Activated CD4-positive, CD25-positive, alpha-beta regulatory T cell treated with anti-CD3 and anti-CD28 coated beads, Interleukin-2, amount 50 U/mL, for 24 hours (primary cell): ENCODE measurements around the gene GET3.
A peak's percentile ranks its signal among the peaks of the same experiment; 100 is the strongest.
"Not testable (repeated sequence)": the region's sequence is repeated elsewhere in the genome, so short reads cannot be mapped to it uniquely, and the experiment has no call there.

Source experiments
- ATAC-seq, 2 donors: fragments of 150-1000 bp; cut with Tn5 transposase; one replicate each; pipeline ENCODE4 v1.10.0; 2021; ENCODE audit warnings: mild to moderate bottlenecking in 1 of 2, moderate library complexity in 1 of 2

GET3 gene

GRCh38 chr19:12736995-12737834 lies at the start of gene GET3:
Gene GET3 (plus strand): TSS chr19:12737497. CDS start chr19:12737506, 9 bp downstream.
- ATAC-seq, result peak; percentile 88 to 90

- ATAC-seq, result no peak
Observed at GRCh38 chr19:12689012-12689411, 48.3 kb upstream of the GET3 start.

- ATAC-seq, result no peak
Observed at GRCh38 chr19:12689581-12690216, 47.6 kb upstream of the GET3 start.

DNA sequence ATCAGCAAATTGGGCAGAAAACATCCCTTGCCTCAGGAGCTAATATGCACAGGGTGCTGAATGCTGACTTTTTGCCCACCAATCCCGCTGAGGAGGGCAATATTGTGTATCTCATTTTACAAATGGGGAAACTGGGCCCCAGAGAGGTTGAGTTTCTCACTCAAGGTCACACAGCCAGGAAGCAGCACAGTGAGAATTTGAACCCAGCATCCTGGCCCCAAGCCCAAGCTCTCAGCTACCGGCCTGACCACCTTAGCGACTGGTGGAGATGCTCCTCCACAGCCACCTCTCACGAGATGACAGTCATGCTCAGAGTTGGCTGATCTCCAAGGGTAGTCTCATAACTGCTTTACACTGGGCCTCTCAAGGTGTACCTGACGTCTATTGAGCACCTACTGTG lies 44.3 kb upstream of the GET3 start:
- no peak for ATAC-seq

GRCh38 chr19:12694641-12695040 lies 42.7 kb upstream of the GET3 start:
- ATAC-seq, result no peak

DNA sequence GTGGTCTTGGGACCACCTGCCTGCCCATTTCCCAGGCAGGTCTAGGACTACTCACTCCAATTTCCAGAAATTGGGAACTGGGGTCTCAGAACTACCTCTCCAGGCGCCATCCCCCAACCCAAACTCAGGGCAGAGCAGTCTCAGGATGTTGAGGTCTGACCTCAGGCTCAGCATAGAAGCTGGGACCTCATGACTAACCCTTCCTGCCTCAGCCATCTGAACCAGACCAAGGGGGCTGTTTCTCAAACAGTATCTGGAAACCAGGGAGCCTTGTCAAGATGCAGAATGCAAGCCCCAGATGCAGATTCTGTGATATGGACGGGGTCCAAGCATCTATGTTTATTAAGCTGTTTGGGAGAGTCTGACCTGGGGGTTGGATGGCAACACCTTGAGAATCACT lies 42.2 kb upstream of the GET3 start:
- no peak for ATAC-seq

- ATAC-seq, result no peak
Observed at GRCh38 chr19:12695514-12695913, 41.8 kb upstream of the GET3 start.

GRCh38 chr19:12695997-12696365 lies 41.3 kb upstream of the GET3 start:
- ATAC-seq, result peak; percentile 11 to 25

- ATAC-seq, result peak; percentile 89 to 93
Observed at GRCh38 chr19:12696366-12697335, 40.6 kb upstream of the GET3 start, which contains the start of gene FBXW9. Gene FBXW9 (minus strand): TSS chr19:12696631. CDS start chr19:12696581, 50 bp downstream.

- not testable (repeated sequence) for ATAC-seq
Observed at GRCh38 chr19:12697425-12697824, 39.9 kb upstream of the GET3 start.

GRCh38 chr19:12698138-12698537 lies 39.2 kb upstream of the GET3 start:
- no peak for ATAC-seq

DNA sequence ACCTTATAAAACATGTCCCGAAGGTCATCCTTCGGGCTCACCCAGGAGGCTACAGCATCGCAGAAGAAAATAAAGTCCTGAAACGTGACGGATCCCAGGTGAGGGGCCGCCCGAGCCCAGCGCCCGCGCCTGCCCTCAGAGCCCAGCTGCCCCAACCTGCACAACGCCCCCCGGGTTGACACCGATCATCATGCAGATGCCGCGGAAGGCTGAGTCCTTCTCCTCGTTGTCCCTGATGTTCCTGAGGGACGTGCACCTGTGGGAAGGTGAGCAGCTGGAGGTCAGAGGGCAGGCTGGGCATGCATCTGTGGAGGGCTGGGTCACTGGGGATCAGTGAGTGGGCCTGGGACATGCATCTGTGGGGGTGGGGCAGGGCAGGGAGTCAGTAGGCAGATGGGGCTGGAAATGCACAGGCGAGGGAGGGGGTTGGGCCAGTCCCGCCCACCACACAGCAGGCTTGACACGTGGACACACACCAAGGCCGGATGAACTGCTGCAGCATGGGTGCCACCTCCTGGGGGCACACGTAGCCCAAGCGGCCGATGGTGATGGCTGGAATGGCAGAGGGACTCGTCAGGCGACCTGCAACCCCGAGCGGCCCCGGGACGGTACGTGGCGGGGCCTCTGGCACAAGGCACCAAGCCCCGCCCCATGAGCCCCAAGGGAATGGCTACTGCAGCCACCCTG lies 35.6 kb upstream of the GET3 start:
- ATAC-seq, result no peak

- peak in 1 of 2 donors; percentile 35 for ATAC-seq
Observed at GRCh38 chr19:12703046-12703445, 34.3 kb upstream of the GET3 start.

- no peak for ATAC-seq
Observed at GRCh38 chr19:12705169-12705568, 32.1 kb upstream of the GET3 start.

DNA sequence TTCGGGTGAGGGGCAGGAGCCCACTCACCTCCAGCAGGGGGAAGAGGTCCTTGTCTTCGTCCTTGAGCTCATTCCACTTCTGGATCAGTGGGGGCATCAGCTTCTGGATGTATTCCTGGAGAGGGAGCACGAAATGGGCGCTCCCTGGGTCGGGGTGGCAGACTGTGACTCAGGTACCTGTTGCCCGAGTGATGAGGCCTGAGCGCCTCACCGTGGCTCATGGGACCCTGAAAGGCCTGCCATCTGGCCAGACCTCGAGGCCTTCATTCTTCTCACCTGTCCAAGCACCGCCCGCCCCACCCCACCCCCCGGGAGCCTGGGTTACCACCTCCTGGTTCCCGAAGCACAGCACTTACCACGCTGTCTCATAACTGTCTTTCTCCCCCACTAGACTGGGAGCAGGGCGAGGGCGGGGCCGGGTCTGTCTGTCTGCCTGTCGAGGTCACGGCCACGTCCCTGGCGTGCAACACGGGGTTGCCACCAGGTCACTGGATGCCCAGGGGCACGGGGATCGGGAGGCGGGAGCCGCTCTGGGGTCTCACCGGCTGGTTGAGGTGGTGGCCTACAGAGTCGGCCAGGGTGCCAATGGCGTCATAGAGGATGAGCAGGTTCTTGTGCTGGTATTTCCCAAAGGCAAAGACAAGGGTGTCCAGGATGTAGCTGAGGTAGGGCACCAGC lies 31.5 kb upstream of the GET3 start:
- no peak for ATAC-seq

DNA sequence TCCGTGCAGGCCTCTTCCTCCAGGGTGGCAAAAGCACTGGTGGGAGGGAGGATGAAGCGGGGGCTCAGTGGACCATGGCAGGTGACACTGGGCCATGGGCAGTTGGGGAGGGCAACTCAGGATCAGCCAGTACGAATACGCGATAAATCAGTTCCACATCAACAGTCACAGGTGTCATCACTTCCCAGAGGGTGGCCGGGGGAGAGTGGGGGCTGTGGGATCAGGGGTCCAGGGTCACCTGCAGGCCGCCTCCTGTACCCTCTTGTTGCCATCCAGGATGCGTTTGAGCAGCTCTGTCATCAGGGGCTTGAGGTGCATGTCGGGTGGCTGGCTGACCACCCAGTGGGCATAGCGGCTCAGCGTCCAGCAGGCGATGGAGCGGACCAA lies 31.0 kb upstream of the GET3 start:
- no peak for ATAC-seq

- no peak for ATAC-seq
Observed at GRCh38 chr19:12708641-12709040, 28.7 kb upstream of the GET3 start.

DNA sequence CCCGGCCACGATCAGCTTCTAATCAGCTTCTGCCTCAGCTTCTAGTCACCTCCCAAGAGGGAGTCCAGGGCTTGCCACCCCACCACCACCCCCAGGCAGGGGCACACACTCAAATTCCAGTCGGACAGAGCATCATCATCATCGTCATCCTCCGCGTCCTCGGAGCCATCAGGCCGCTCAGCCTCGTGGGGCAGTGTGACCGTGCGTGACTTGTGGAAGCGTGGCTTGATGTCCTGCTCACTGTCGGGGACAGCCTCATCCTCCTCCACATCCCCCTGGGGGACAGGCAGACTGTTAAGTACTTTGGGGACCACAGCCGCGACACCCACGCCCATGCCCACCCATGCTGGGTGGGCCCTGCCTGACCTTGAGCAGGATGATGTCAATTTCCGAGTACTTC lies 26.1 kb upstream of the GET3 start:
- no peak for ATAC-seq

- ATAC-seq, result not testable (repeated sequence)
Observed at GRCh38 chr19:12712077-12712476, 25.2 kb upstream of the GET3 start.

DNA sequence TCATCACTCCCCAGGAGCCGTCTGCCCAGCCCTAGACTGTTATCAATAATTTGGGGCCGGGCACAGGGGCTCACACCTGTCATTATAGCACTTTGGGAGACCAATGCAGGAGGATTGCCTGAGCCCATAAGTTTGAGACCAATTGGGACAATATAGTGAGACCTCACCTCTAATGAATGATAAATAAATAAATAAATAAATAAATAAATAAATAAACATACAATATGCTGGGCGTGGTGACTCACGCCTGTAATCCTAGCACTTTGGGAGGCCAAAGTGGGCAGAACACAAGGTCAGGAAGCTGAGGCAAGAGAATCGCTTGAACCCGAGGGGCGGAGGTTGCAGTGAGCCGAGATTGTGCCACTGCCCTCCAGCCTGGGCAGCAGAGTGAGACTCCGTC lies 24.0 kb upstream of the GET3 start:
- ATAC-seq, result not testable (repeated sequence)

DNA sequence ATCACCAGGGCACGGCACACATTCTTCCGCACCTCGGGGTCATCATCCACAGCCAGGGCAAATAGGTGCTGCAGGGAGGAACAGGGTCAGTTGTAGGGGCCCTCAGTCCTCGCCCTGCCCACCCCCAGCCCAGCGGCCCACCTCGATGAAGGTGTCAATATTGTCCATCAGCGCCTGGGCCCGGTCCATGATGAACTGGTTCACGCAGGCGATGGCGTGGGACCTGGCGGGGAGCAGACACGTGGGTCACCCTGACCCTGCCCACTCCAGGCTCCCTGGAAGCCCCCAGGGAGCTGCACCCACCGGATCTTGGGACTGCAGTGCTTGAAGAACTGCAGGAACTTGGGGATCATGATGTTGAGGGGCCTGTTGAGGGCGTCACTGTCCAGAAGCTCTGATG lies 22.2 kb upstream of the GET3 start:
- ATAC-seq, result no peak

GRCh38 chr19:12715929-12716328 lies 21.4 kb upstream of the GET3 start:
- ATAC-seq, result no peak
